GM21360 (cell line): ENCODE results near the gene OR56B1.

ENCODE experiments used
- ATAC-seq: cut with Tn5 transposase; IDR thresholded peaks from one replicate; pipeline ENCODE4 v1.9.1; 2021; ENCODE audit warnings: mild to moderate bottlenecking, moderate library complexity; ENCODE audit not compliant: unreplicated experiment

OR56B1 gene

GRCh38 chr11:5726351-5726750 is 9.9 kb upstream of the OR56B1 start:
- no peak for ATAC-seq

- no peak for ATAC-seq
These were observed 8.6 kb upstream of the OR56B1 start for GRCh38 chr11:5727691-5728090.

GRCh38 chr11:5737091-5737490 is 843 bp downstream of the OR56B1 start:
- no peak for ATAC-seq

GRCh38 chr11:5737670-5738392 is 1.6 kb downstream of the OR56B1 start:
- no peak for ATAC-seq

- ATAC-seq: no peak
These were observed 2.2 kb downstream of the OR56B1 start for GRCh38 chr11:5738431-5738830.

- ATAC-seq: no peak
These were observed 10.4 kb downstream of the OR56B1 start for GRCh38 chr11:5746614-5747013.

- ATAC-seq: no peak
These were observed 13.6 kb downstream of the OR56B1 start for GRCh38 chr11:5749836-5750235.

GRCh38 chr11:5753943-5754342 is 17.7 kb downstream of the OR56B1 start, which contains the start of gene OR52N4:
Gene OR52N4 (plus strand): TSS chr11:5754243. CDS start chr11:5754741, 498 bp downstream.
- no peak for ATAC-seq

- no peak for ATAC-seq
These were observed 30.8 kb downstream of the OR56B1 start for GRCh38 chr11:5767056-5767455.

GRCh38 chr11:5783255-5783654 is 47.0 kb downstream of the OR56B1 start, which contains the start of gene OR52N5:
Gene OR52N5 (minus strand): TSS chr11:5783355. CDS start chr11:5778634, 4,721 bp downstream.
- no peak for ATAC-seq
